H4 (cell line): ENCODE data around the gene EMC10. TPM values are rescaled to one million over a fixed set of nuclear protein-coding genes. Genes with fewer than 3 reads are reported as not detected.

Experiments used
- total RNA-seq: library from RNA; depleted of rRNA; stranded (reverse); fragments of >200 nt; shearing (Covaris generic); gene quantifications from 2 replicates; pipeline ENCODE4 v1.2.3, GENCODE V29; 2014; rRNA removed

The EMC10 gene
- total RNA-seq, 1 experiment from 2014 or later = 94.2 TPM

Other genes with a start within 250 kb of the EMC10 start
- gene KCNC3, start 147.1 kb upstream of the EMC10 start, total RNA-seq = 0.06 and 0.47 TPM in 2 replicates
- gene NAPSA, start 110.9 kb upstream of the EMC10 start, total RNA-seq = 0.99 TPM in 1 of 2 replicates, not detected in the other
- gene NR1H2, start 100.0 kb upstream of the EMC10 start, total RNA-seq = 79.5 and 104 TPM in 2 replicates
- 45.8 and 58.6 TPM in 2 replicates for gene POLD1, start 92.2 kb upstream of the EMC10 start, total RNA-seq
- 0.10 TPM in 2 replicates for gene SPIB, start 57.6 kb upstream of the EMC10 start, total RNA-seq
- gene MYBPC2, start 43.6 kb upstream of the EMC10 start, total RNA-seq = not detected in 2 replicates
- gene GARIN5A, start 341 bp downstream of the EMC10 start, total RNA-seq = 2.9 and 8.6 TPM in 2 replicates
- 28.7 and 60.6 TPM in 2 replicates for gene JOSD2, start 34.7 kb downstream of the EMC10 start, total RNA-seq
- not detected in 2 replicates for gene ASPDH, start 37.4 kb downstream of the EMC10 start, total RNA-seq
- 15.2 and 19.0 TPM in 2 replicates for gene LRRC4B, start 91.9 kb downstream of the EMC10 start, total RNA-seq
- 1.9 and 4.5 TPM in 2 replicates for gene SYT3, start 163.4 kb downstream of the EMC10 start, total RNA-seq
- gene C19orf81, start 172.9 kb downstream of the EMC10 start, total RNA-seq = 5.0 and 5.3 TPM in 2 replicates
- gene SHANK1, start 243.3 kb downstream of the EMC10 start, total RNA-seq = 0.68 and 2.2 TPM in 2 replicates
- 0.45 and 4.6 TPM in 2 replicates for gene CLEC11A, start 246.9 kb downstream of the EMC10 start, total RNA-seq